ENCODE data around the gene OR4D10. TPM values are rescaled to one million over a fixed set of nuclear protein-coding genes. Genes with fewer than 3 reads are reported as not detected.
A peak's percentile ranks its signal among the peaks of the same experiment; 100 is the strongest.
"Not testable (repeated sequence)": the region's sequence is repeated elsewhere in the genome, so short reads cannot be mapped to it uniquely, and the experiment has no call there.

OR4D10 gene
- total RNA-seq, 3 donors from 2014 or later (not counting 1 experiment from before 2014, with no cell fraction given): not detected

DNA sequence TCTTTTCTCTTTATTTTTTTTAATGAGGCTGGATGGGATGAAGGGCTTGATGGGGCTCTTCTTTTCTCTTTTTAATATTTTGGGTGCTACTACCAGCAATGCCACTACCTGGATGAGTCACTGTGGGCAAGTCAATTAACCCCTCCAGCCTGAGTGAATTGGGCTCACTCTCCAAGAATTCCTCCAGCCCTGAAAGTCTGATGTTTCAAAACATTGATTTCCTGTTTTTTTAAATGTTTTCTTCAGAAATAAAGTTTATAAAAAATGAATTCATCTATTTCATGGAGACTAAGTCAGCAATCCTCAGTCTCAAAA, 46.1 kb upstream of the OR4D10 start:
- no peak overlapping the region for H3K4me3 Mint-ChIP-seq
- no peaks in the 10 kb centered on the region for H3K9me3 Mint-ChIP-seq
- ATAC-seq (no peak), DNase-seq (no peak)
- H3K27ac Mint-ChIP-seq: no peak overlapping the region
- Histone ChIP-seq H3K27ac (ENCODE audit: low read length) (no peak overlapping the region), H3K4me1 (ENCODE audit: control insufficient read depth, insufficient read depth, low read length) (no peaks in the 10 kb centered on the region), H3K9me3 (ENCODE audit: control insufficient read depth, insufficient read depth, low read length) (no peaks in the 10 kb centered on the region), H3K4me3 (ENCODE audit: low read length) (no peak overlapping the region), H3K27me3 (ENCODE audit: control insufficient read depth, insufficient read depth, low read length) (no peaks in the 10 kb centered on the region), H3K36me3 (ENCODE audit: control insufficient read depth, insufficient read depth, low read length) (no peaks in the 10 kb centered on the region)
- TF ChIP-seq, protein P1, sequence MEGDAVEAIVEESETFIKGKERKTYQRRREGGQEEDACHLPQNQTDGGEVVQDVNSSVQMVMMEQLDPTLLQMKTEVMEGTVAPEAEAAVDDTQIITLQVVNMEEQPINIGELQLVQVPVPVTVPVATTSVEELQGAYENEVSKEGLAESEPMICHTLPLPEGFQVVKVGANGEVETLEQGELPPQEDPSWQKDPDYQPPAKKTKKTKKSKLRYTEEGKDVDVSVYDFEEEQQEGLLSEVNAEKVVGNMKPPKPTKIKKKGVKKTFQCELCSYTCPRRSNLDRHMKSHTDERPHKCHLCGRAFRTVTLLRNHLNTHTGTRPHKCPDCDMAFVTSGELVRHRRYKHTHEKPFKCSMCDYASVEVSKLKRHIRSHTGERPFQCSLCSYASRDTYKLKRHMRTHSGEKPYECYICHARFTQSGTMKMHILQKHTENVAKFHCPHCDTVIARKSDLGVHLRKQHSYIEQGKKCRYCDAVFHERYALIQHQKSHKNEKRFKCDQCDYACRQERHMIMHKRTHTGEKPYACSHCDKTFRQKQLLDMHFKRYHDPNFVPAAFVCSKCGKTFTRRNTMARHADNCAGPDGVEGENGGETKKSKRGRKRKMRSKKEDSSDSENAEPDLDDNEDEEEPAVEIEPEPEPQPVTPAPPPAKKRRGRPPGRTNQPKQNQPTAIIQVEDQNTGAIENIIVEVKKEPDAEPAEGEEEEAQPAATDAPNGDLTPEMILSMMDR (IDR thresholded peaks at IDR 0.05): no peak
- H3K36me3 Mint-ChIP-seq: no peaks in the 10 kb centered on the region
- no peaks in the 10 kb centered on the region for H3K4me1 Mint-ChIP-seq
- peaks cover 11 to 24% of the 10 kb centered on the region in 2 donors for H3K27me3 Mint-ChIP-seq (ENCODE audit: low read depth in 2 of 2)
- intact Hi-C loops (cut with micrococcal nuclease): no loop called here

DNA sequence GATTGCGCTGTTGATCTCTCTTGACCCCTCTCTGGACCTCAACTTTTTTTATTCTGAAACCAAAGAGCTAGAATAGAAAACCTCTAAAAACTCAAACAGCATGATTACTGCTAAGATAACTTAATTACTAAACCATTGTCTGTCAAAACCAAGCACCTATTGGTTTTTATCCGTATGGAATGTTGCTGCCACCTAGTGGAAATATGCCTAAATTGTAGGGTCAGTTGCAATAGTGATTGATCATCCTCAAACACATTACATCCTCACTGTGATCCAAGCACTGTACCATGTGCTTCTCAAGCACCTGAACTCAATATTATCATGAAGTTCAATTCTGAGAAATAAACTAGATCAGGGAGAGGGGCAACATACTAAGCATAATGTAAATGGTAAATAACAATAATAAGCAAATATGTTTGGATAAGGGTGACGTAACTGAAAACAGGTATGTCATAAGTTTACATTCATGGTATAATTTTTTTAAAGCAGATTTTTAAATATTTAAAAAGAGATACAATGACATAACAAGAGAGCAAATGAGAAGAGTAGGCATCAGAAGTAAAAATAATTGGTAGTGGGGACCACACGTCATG, 43.1 kb upstream of the OR4D10 start:
- no peak overlapping the region for H3K4me3 ChIP-seq (ENCODE audit: low read length)
- peak in 1 of 2 donors; percentile 76 for DNase-seq
- peak; percentile 38 to 66 (median 54) for ATAC-seq
- Mint-ChIP-seq H3K4me1 (no peaks in the 10 kb centered on the region), H3K9me3 (no peaks in the 10 kb centered on the region), H3K36me3 (no peaks in the 10 kb centered on the region), H3K27me3 (ENCODE audit: low read depth in 2 of 2) (peaks cover 7 to 30% of the 10 kb centered on the region in 2 donors), H3K4me3 (no peak overlapping the region), H3K27ac (no peak overlapping the region)
- H3K4me1 ChIP-seq (ENCODE audit: control insufficient read depth, insufficient read depth, low read length): no peaks in the 10 kb centered on the region
- TF ChIP-seq, protein P1 (IDR thresholded peaks at IDR 0.05): peak; percentile 69
- intact Hi-C loops (cut with micrococcal nuclease): no loop called here
- no peaks in the 10 kb centered on the region for H3K36me3 ChIP-seq (ENCODE audit: control insufficient read depth, insufficient read depth, low read length)
- WGBS (ENCODE audit: insufficient coverage): 100% methylated on average over 2 of the region's 4 CpGs
- no peaks in the 10 kb centered on the region for H3K9me3 ChIP-seq (ENCODE audit: control insufficient read depth, insufficient read depth, low read length)
- H3K27me3 ChIP-seq (ENCODE audit: control insufficient read depth, insufficient read depth, low read length): no peaks in the 10 kb centered on the region
- H3K27ac ChIP-seq (ENCODE audit: low read length): no peak overlapping the region

DNA sequence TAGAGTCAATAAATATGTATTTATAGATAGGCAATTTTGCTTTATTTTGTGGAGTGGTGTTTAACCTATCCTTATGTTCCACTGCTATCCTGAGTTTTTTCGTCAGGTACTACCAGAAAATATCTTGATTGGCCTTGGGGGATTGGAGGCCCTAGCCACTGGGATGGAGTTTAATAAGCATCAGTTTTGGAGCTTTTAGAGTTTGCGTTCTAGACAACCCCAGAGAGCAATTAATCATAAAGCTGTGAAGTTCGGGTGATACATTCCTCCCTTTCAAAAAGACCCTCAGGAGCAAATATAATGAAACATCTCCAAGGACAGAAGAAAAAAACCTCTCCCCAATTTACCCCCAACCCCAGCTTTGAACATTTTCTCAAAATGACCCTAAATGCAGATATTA, 36.9 kb upstream of the OR4D10 start, which contains the start of gene OR5A1:
Gene OR5A1 (plus strand): TSS at position 301 of the 400 bp plus-strand sequence. CDS start 6,700 bp downstream, outside the sequence.
- H3K36me3 ChIP-seq (ENCODE audit: control insufficient read depth, insufficient read depth, low read length): no peaks in the 10 kb centered on the region
- no peak within 1 kb of the TSS for H3K27ac ChIP-seq (ENCODE audit: low read length)
- no peaks in the 10 kb centered on the region for H3K4me1 ChIP-seq (ENCODE audit: control insufficient read depth, insufficient read depth, low read length)
- peaks cover 8 to 18% of the 10 kb centered on the region in 2 donors for H3K27me3 Mint-ChIP-seq (ENCODE audit: low read depth in 2 of 2)
- H3K36me3 Mint-ChIP-seq: no peaks in the 10 kb centered on the region
- no peak within 1 kb of the TSS for H3K4me3 Mint-ChIP-seq
- no peak for ATAC-seq
- no peak within 1 kb of the TSS for H3K4me3 ChIP-seq (ENCODE audit: low read length)
- no peaks in the 10 kb centered on the region for H3K9me3 Mint-ChIP-seq
- no peaks in the 10 kb centered on the region for H3K4me1 Mint-ChIP-seq
- 88% methylated on average over 3 of the region's 3 CpGs for WGBS (ENCODE audit: insufficient coverage)
- H3K9me3 ChIP-seq (ENCODE audit: control insufficient read depth, insufficient read depth, low read length): no peaks in the 10 kb centered on the region
- TF ChIP-seq, protein P1 (IDR thresholded peaks at IDR 0.05): no peak
- DNase-seq: no peak
- peaks cover 2% of the 10 kb centered on the region for H3K27me3 ChIP-seq (ENCODE audit: control insufficient read depth, insufficient read depth, low read length)
- intact Hi-C loops (cut with micrococcal nuclease): no loop called here
- H3K27ac Mint-ChIP-seq: no peak within 1 kb of the TSS

DNA sequence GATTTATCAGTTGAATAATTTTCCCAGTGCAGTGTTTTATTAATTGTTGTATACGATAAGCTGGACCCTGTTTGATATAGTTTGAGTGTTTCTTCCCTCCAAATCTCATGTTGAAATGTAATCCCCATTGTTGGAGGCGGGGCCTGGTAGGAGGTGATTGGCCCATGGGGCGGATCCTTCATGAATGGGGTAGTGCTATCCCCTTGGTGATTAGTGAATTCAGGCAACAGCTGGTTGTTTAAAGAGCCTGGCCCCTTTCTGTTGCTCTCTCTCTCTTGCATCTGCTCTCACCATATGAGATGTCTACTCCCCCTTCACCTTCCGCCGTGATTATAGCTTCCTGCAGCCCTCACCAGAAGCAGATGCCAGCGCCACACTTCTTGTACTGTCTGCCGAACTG, 35.3 kb upstream of the OR4D10 start:
- intact Hi-C loops (cut with micrococcal nuclease): no loop called here
- Mint-ChIP-seq H3K4me3 (no peak overlapping the region), H3K27me3 (ENCODE audit: low read depth in 2 of 2) (peaks cover 2 to 3% of the 10 kb centered on the region in 2 donors), H3K4me1 (no peaks in the 10 kb centered on the region), H3K27ac (no peak overlapping the region), H3K9me3 (no peaks in the 10 kb centered on the region), H3K36me3 (no peaks in the 10 kb centered on the region)
- Histone ChIP-seq H3K27me3 (ENCODE audit: control insufficient read depth, insufficient read depth, low read length) (peaks cover 2% of the 10 kb centered on the region), H3K4me3 (ENCODE audit: low read length) (no peak overlapping the region), H3K27ac (ENCODE audit: low read length) (no peak overlapping the region), H3K36me3 (ENCODE audit: control insufficient read depth, insufficient read depth, low read length) (no peaks in the 10 kb centered on the region), H3K9me3 (ENCODE audit: control insufficient read depth, insufficient read depth, low read length) (no peaks in the 10 kb centered on the region), H3K4me1 (ENCODE audit: control insufficient read depth, insufficient read depth, low read length) (no peaks in the 10 kb centered on the region)
- TF ChIP-seq, protein P1 (IDR thresholded peaks at IDR 0.05): no peak
- WGBS (ENCODE audit: insufficient coverage): 85% methylated on average over 6 of the region's 7 CpGs
- no peak for DNase-seq
- ATAC-seq: no peak

DNA sequence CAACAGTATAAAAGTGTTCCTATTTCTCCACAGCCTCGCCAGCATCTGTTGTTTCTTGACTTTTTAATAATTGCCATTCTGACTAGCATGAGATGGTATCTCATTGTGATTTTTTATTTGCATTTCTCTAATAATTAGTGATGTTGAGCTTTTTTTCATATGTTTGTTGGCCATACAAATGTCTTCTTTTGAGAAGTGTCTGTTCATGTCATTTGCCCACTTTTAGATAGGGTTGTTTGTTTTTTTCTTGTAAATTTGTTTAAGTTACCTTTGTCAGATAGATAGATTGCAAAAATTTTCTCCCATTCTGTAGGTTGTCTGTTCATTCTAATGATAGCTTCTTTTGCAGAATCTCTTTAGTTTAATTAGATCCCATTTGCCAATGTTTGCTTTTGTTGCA, 27.5 kb upstream of the OR4D10 start:
- H3K9me3 Mint-ChIP-seq; H3K27me3 ChIP-seq (ENCODE audit: control insufficient read depth, insufficient read depth, low read length); DNase-seq; H3K4me3 ChIP-seq (ENCODE audit: low read length); H3K4me3 Mint-ChIP-seq; H3K4me1 ChIP-seq (ENCODE audit: control insufficient read depth, insufficient read depth, low read length); H3K36me3 ChIP-seq (ENCODE audit: control insufficient read depth, insufficient read depth, low read length); ATAC-seq; H3K27me3 Mint-ChIP-seq (ENCODE audit: low read depth in 2 of 2); H3K36me3 Mint-ChIP-seq; H3K9me3 ChIP-seq (ENCODE audit: control insufficient read depth, insufficient read depth, low read length); H3K4me1 Mint-ChIP-seq; H3K27ac ChIP-seq (ENCODE audit: low read length); intact Hi-C loops (cut with micrococcal nuclease); H3K27ac Mint-ChIP-seq: not testable (repeated sequence)
- 100% methylated on average over 1 of the region's 1 CpG for WGBS (ENCODE audit: insufficient coverage)

Data from natural killer cell (primary cell).